Cortex of kidney (tissue), 1 donor: ENCODE results near the gene CLCN1.
"Not testable (repeated sequence)": the region's sequence is repeated elsewhere in the genome, so short reads cannot be mapped to it uniquely, and the experiment has no call there.

Experiments used
- DNase-seq: peaks from one replicate; lab custom pipeline; 2025; lab: John Stamatoyannopoulos, UW

CLCN1 gene

GRCh38 chr7:143384661-143385631, 69.0 kb downstream of the CLCN1 start:
- DNase-seq, result no peak

GRCh38 chr7:143385891-143386781, 70.2 kb downstream of the CLCN1 start:
- DNase-seq, result no peak

DNA sequence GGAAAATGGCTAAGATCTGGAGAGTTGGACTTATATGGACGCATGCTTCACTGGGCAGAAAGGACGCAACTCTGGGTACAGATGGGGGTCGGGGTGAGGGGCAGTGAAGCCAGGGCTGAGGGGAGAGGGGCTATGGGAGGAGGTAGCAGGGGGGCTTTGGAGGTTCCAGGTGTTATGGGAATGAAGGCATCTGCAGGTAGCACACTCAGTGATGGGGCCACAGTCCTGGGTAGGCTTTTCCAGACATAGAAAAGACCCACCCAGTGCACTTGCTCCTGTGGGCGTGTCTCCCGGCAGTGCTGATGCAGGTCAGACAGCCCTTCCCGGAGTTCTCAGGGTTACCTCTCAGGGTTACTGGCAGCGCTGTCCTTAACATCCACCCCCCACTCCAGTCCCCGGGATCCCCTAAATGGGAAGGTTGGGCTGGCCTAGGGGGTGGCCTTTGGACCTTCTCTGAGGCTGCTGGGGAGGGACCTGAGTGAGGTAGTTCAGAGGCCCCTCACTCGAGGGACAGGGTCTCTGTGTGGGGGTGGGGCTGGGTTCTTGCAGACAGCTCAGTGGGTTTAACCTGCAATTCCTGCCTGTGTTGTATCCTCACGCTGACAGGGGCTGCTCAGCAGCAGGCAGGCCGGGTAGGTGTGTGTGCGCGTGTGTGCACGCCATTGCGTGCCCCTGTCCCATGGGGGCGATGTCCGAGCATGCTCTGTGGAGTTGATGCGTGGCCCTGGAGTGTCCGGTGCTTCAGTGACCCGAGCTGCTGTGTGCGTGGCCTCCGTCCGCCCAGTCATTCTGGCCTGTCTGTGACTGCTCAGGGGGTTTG, 71.5 kb downstream of the CLCN1 start:
- no peak for DNase-seq

DNA sequence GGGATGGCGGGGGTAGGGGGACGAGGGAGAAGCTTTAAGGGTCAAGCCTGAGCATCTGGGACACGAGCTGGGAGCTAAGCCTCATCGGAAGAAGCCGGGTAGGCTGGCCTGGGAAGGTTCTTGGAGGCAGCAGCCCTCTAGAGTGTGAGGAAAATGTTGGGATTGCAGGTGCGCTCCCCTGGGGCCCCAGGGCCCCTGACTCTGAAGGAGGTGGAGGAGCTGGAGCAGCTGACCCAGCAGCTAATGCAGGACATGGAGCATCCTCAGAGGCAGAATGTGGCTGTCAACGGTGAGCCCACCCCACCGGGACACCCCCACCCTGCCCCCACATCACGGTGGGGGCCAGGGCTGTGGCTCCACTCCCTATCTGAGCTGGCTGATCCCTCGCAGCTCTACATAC, 72.1 kb downstream of the CLCN1 start:
- DNase-seq, result no peak

DNA sequence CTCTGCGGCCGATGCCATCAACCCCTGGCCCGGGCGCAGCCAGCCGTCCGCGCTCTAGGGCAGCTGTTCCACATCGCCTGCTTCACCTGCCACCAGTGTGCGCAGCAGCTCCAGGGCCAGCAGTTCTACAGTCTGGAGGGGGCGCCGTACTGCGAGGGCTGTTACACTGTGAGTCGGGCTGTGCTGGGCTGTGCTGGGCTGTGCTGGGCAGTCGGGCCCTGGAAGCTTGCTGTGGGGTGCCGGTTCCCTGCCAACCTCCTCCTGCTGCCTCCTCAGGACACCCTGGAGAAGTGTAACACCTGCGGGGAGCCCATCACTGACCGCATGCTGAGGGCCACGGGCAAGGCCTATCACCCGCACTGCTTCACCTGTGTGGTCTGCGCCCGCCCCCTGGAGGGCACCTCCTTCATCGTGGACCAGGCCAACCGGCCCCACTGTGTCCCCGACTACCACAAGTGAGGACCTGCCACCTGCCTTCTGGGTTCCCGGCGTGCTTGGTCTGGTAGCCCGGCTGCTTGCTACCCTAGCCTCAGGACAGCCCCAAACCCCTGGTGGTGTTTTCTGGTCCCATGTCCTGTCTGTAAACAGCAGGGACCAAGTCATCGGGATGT, 72.7 kb downstream of the CLCN1 start:
- no peak for DNase-seq

- no peak for DNase-seq
Observed at GRCh38 chr7:143389316-143390103, 73.6 kb downstream of the CLCN1 start.

DNA sequence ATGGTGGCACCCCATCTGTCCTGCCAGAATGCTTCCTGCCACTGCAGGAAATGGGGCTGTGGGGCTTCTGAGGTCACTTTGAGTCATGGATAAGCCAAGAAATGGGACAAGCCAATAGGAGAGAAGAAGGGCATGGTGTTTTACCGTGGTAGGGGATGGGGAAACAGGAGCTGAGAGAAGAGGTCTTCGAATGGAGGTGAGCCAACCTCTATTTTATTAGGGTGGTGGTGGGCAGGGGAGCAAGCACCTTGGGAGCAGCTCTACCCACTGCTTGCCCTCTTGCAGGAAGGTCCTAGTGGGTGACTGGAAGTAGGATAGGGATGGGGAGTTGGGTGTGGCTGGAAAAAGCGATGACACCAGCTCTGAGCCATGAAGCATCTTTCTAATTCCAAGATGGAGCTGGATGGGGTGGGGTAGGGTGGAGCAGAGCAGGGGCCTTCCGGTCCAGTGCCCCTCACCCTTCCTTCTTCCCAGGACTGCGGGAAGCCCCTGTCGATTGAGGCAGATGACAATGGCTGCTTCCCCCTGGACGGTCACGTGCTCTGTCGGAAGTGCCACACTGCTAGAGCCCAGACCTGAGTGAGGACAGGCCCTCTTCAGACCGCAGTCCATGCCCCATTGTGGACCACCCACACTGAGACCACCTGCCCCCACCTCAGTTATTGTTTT, 74.3 kb downstream of the CLCN1 start:
- no peak for DNase-seq

GRCh38 chr7:143390773-143391317, 74.9 kb downstream of the CLCN1 start:
- no peak for DNase-seq

GRCh38 chr7:143391462-143392404, 75.8 kb downstream of the CLCN1 start:
- DNase-seq, result no peak

DNA sequence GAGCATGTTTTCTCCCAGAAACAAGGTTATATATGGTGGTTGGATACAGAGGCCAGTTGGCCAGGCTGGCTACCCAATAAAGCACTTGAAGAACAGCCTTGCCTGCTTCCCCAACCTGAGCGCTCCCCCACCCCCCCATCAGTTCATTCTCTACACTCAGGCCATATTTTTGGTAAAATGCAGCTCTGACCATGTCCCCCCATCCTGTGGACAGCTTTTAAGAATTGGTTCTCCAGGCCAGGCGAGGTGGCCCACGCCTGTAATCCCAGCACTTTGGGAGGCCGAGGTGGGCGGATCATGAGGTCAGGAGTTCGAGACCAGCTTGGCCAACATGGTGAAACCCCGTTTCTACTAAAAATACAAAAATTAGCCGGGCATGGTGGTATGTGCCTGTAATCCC, 76.5 kb downstream of the CLCN1 start:
- DNase-seq, result not testable (repeated sequence)

- no peak for DNase-seq
Observed at GRCh38 chr7:143392875-143393266, 77.0 kb downstream of the CLCN1 start.

- no peak for DNase-seq
Observed at GRCh38 chr7:143393267-143394041, 77.5 kb downstream of the CLCN1 start.

- DNase-seq, result no peak
Observed at GRCh38 chr7:143394068-143394467, 78.2 kb downstream of the CLCN1 start.

- DNase-seq, result no peak
Observed at GRCh38 chr7:143394777-143395176, 78.9 kb downstream of the CLCN1 start.

- DNase-seq, result no peak
Observed at GRCh38 chr7:143395187-143396149, 79.6 kb downstream of the CLCN1 start.

GRCh38 chr7:143396182-143396581, 80.3 kb downstream of the CLCN1 start:
- no peak for DNase-seq
